HG03066 (cell line): ENCODE data around the gene SLFN11.
"Not testable (repeated sequence)": the region's sequence is repeated elsewhere in the genome, so short reads cannot be mapped to it uniquely, and the experiment has no call there.

ENCODE experiments used
- ATAC-seq: cut with Tn5 transposase; IDR thresholded peaks from one replicate; pipeline ENCODE4 v1.9.1; 2021; ENCODE audit warnings: low read depth; ENCODE audit not compliant: unreplicated experiment

Gene SLFN11

GRCh38 chr17:35368081-35368830 is 5.2 kb downstream of the SLFN11 start:
- ATAC-seq = peak; percentile 98

DNA sequence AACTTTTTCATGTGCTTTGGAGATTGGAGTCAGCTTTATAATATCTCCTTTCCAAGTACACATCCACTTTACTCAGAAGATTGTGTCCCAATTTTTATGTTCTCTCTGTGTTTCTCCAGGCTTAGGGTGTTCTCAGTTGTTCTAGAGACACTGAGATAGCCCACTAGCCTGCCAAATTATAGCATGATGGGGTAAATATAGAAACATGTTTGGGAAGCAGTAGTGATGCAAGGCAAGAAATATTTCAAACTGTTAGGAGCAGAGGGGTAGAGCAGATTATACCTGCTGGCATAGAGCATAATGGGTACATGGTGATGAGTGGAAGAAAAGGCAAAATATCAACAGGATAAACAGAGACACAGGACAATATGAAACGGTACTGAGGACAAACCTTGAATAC is 12.4 kb downstream of the SLFN11 start:
- no peak for ATAC-seq

GRCh38 chr17:35359398-35359797 is 14.0 kb downstream of the SLFN11 start:
- ATAC-seq = no peak

DNA sequence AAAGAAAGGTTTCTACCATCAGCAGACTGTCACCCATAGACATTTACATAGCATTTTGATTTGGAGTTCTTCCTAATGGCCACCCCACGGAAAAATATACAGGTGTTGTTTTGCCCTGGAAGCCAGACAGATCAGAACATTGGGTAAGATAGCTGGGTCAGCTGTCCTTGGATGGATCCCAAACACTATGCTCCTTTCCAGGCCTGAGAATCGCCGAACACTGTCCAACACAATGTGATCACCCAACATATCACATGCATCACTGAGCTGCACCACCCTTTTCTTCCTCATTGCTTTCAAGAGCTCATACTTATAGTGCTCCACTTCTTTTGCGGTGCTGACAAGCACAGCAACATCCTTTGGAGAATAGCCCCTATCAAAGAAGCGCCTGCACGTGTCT is 21.1 kb downstream of the SLFN11 start:
- no peak for ATAC-seq

GRCh38 chr17:35350493-35350892 is 22.9 kb downstream of the SLFN11 start:
- ATAC-seq = no peak

GRCh38 chr17:35345926-35346771 is 27.3 kb downstream of the SLFN11 start:
- no peak for ATAC-seq

GRCh38 chr17:35345445-35345925 is 27.9 kb downstream of the SLFN11 start:
- no peak for ATAC-seq

DNA sequence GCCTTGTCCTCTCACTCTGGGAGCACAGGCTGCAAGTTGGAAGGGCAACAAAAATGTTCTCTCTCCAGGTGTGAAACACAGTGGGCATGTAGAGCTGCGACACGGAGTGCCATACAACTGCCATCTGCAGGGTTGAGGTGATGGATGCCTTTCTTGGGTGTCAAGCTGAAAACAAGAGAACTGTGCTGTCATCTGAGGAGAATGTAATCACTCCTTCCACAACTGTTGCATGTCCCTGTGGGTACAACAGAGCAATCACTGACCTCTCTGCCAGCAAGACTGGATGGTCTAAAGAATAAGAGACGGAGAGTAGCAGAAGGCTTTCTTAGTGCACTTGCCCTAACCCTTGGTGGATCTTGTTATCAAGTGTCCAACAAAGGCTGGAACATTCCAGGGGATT is 29.2 kb downstream of the SLFN11 start:
- ATAC-seq = no peak

- no peak for ATAC-seq
Measured at GRCh38 chr17:35342276-35342675, 31.1 kb downstream of the SLFN11 start.

- no peak for ATAC-seq
Measured at GRCh38 chr17:35341411-35341992, 31.9 kb downstream of the SLFN11 start.

- ATAC-seq = no peak
Measured at GRCh38 chr17:35338230-35338629, 35.2 kb downstream of the SLFN11 start.

- no peak for ATAC-seq
Measured at GRCh38 chr17:35337364-35337763, 36.1 kb downstream of the SLFN11 start.

- not testable (repeated sequence) for ATAC-seq
Measured at GRCh38 chr17:35333578-35333977, 39.8 kb downstream of the SLFN11 start.

GRCh38 chr17:35322749-35323148 is 50.7 kb downstream of the SLFN11 start:
- ATAC-seq = no peak

DNA sequence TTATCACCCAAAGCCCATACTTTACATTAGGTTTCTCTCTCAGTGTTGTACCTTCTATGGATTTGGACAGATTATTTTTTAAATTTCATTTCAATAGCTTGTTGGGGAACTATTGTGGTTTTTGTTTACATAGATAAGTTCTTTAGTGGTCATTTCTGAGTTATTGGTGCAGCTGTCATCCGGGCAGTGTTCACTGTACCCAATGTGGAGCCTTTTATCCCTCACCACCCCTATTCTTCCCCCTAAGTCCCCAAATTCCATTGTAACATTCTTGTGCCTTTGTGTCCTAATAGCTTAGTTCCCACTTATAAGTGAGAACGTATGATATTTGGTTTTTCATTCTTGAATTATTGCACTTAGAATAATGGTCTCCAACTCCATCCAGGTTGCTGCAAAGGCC is 57.5 kb downstream of the SLFN11 start:
- no peak for ATAC-seq

GRCh38 chr17:35315283-35315682 is 58.1 kb downstream of the SLFN11 start:
- no peak for ATAC-seq

DNA sequence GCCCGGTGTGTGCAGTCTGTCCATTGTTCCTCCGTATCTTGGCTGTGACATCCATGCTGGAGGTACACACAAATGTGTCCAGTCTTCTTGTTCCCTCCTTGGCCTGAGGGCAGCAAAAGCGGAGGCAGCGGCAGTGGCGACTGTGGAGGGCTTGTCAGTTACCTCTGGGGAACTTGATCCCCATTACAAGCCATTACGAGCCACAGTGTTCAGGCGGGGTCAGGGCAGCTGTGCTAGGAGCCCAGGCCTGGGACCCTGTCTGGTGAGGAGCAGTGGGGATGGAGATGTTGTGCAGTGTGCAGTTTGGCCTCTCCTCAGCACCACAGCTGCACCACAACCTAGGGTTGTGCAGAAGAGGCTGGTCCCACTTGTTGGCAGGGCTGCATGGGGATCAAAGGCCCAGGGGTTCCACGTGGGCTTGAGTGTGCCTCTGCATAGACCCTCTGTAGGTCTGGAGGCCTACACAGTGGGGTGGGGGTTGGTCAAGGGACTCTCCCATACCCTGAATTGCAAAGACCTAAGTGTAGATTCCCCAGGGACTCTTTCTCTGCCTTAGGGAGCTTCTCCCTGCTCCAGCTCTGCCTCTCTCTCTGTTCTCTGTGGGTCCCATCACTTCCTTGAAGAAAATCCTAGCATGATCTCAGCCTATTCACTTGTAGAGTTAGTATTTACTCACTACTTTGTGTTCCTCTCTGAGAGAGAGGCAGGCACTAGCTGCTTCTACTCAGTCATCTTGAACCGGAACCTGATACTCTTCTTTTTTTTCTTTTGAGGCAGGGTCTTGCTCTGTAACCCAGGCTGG is 58.8 kb downstream of the SLFN11 start:
- ATAC-seq = no peak

DNA sequence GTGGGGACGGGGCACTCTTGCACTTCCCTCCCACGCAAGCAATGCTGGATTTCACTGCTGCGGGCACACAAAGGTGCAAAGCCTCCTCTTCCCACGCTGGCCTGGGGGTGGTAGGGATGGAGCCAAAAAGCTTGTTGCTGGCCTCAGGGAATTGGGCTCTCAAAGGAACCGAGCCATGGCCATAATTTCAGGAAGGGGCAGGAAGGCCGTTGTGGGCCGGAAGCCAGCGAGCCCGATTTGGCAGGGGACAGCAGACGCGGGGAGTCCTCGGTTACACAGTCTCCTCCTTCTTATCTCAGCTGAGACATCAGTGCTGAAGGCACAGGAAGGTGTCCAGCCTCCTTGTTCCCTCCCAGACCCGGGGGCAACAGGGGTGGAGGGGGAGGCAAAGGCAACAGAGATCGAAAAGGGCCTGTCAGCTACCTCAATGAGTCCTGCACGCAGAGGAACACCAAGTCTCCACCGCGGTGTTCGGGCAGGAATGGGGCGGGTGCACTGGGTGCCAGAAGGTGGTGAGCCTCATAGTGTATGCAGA is 59.5 kb downstream of the SLFN11 start:
- ATAC-seq = no peak

DNA sequence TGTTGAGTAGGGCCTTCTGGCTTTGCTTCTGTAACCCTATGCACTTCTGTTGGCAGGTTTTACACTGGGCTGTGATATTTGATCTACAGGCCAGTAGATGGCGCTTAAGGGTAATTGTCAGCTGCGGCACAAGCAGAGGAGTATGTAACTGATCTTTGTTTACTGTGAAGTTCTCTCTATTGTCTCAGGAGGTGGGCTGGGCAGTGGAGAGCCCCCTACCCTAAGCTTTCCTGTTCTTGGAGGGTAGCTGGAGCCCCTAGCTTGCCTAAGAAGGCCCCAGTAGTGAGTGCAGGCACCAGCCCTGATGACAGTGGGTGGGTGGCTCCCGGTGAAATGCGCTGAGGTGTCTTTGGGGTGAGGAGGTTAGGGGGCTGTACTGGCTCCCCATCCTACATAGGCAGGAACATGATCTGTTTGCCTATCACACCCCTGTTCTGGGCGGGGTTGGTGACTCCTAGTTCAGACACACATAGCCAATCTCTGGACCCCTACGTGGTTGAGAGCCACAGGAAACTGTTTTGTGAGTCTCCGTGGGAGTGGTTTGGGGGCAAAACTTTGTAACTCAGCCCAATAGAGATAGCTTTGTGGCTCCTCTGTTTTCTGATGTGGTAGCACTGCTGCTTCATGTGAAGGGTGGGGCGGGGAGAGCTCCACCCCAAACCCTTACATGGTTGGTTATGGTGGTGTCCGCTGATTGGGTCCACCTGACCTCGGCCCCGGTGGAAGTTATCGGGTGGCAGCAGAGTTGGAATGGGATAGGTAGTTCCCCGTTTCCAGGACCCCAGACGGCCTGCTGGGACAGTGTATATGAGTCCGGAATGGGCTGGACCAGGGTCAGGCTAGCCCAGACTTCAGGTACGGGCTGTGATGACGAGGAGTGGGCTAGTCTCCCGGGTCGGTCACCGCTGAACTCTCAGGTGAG is 60.4 kb downstream of the SLFN11 start:
- ATAC-seq = peak; percentile 84
